Pancreas (tissue), 10 donors: ENCODE data around the gene MYL12A. TPM values are rescaled to one million over a fixed set of nuclear protein-coding genes. Genes with fewer than 3 reads are reported as not detected.

Source experiments
- ATAC-seq, 4 donors: fragments of 200-7000 bp; cut with Tn5 transposase; one replicate each; pipeline versions ENCODE4 v1.8.0 to v1.9.1; 2020; ENCODE audit warnings: mild to moderate bottlenecking in 4 of 4, moderate library complexity in 4 of 4
- DNase-seq, 6 donors: peaks; one replicate each; pipeline ENCODE4 v3.0.0-alpha.2; 2020
- FAIRE-seq: peaks from 2 replicates; lab custom pipeline; 2012; peaks lifted over from hg19 to GRCh38; lab: Jason Lieb, UNC
- H3K27ac ChIP-seq, 4 donors: fragments of 200-600 bp; sonication (generic); 1 replicate in 3 of 4; 2 replicates in 1 of 4; pipeline versions ENCODE4 v1.5.0 to v1.8.0; 2020
- H3K27me3 ChIP-seq, 4 donors: fragments of 200-600 bp; one replicate each; pipeline ENCODE4 v1.8.0; 2021
- H3K36me3 ChIP-seq, 3 donors: fragments of 200-600 bp; sonication (generic) in 1 of 3; one replicate each; pipeline versions ENCODE4 v1.5.0 to v1.8.0; 2020 to 2021
- H3K4me1 ChIP-seq, 3 donors: fragments of 200-600 bp; one replicate each; pipeline ENCODE4 v1.8.0; 2021
- H3K4me3 ChIP-seq, 4 donors: fragments of 200-600 bp; sonication (generic) in 2 of 4; one replicate each; pipeline versions ENCODE4 v1.5.0 to v1.8.0; 2020 to 2021
- H3K9me3 ChIP-seq, 4 donors: fragments of 200-600 bp; one replicate each; pipeline ENCODE4 v1.8.0; 2021
- WGBS, 2 donors: extraction: QIAGEN DNeasy Blood & Tissue Kit; methylation state at CpG; one replicate each; pipeline ENCODE4 v1.1.7; 2013; 5-methylcytosine and 5-hydroxymethylcytosine counted together
- intact Hi-C, 3 donors: fragments of 100-400 bp; cut with DNase I; formaldehyde crosslinking; loops; one replicate each; pipeline versions ENCODE4 v1.11.1 to v1.14.2; 2022
- polyA plus RNA-seq, 2 donors: library from polyadenylated mRNA; stranded (reverse); fragments of 200-250 nt; gene quantifications; one replicate each; pipeline ENCODE4 v1.2.3, GENCODE V29; 2013
- total RNA-seq, 6 donors: library from RNA; stranded (reverse); fragmentation: NEBNext Ultra II Directional in 4 of 6; extraction: Animal tissue kit (Norgen Biotek cat#: 25700) in 4 of 6; gene quantifications; one replicate each; pipeline versions ENCODE4 v1.2.1 to v1.2.4, GENCODE V29; 2021 to 2023
- TF ChIP-seq, protein P1 (sequence below), 4 donors: fragments of 200-600 bp; sonication (generic) in 3 of 4; IDR thresholded peaks; one replicate each; pipeline versions ENCODE4 v1.5.0 to v1.8.0; 2021; ENCODE audit warnings: antibody characterized with exemption in 4 of 4
- donor health status: healthy with polysubstance abuse.
- donor health status: DM: no; HTN: no; CAD: no; lungs with moderate emphysema.
- donor health status: DM: no; HTN: no; CAD: no.
- donor health status: control.
- donor health status: control.
- donor health status: Bipolar disorder and iron deficiency.
- donor health status: DM: yes; HTN: yes; CAD: no.
- donor health status: DM: no; HTN: no; CAD: no.
- donor health status: DM: no; HTN: no; CAD: no.
- donor health status: DM: yes; HTN: yes; CAD: no.

MYL12A gene
- total and polyA plus RNA-seq, 8 donors, result 89.6 to 203 (median 116) TPM

GRCh38 chr18:3233004-3233403 lies 14.6 kb upstream of the MYL12A start:
- no peak for ATAC-seq
- 82 to 94% methylated on average over 1 of the region's 1 CpG for WGBS, 2 donors
- Histone ChIP-seq H3K27me3 (no peaks in the 10 kb centered on the region), H3K36me3 (no peaks in the 10 kb centered on the region), H3K4me1 (peaks cover 10 to 30% (median 20%) of the 10 kb centered on the region in 3 donors), H3K4me3 (no peak overlapping the region), H3K9me3 (no peaks in the 10 kb centered on the region), H3K27ac (peak overlapping the region in 3 of 4 donors; percentile 8 to 75 (median 67))
- DNase-seq, result no peak
- TF ChIP-seq, protein P1, sequence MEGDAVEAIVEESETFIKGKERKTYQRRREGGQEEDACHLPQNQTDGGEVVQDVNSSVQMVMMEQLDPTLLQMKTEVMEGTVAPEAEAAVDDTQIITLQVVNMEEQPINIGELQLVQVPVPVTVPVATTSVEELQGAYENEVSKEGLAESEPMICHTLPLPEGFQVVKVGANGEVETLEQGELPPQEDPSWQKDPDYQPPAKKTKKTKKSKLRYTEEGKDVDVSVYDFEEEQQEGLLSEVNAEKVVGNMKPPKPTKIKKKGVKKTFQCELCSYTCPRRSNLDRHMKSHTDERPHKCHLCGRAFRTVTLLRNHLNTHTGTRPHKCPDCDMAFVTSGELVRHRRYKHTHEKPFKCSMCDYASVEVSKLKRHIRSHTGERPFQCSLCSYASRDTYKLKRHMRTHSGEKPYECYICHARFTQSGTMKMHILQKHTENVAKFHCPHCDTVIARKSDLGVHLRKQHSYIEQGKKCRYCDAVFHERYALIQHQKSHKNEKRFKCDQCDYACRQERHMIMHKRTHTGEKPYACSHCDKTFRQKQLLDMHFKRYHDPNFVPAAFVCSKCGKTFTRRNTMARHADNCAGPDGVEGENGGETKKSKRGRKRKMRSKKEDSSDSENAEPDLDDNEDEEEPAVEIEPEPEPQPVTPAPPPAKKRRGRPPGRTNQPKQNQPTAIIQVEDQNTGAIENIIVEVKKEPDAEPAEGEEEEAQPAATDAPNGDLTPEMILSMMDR (IDR thresholded peaks at IDR 0.05), result no peak
- intact Hi-C loops, result no loop called here
- FAIRE-seq, result no peak

DNA sequence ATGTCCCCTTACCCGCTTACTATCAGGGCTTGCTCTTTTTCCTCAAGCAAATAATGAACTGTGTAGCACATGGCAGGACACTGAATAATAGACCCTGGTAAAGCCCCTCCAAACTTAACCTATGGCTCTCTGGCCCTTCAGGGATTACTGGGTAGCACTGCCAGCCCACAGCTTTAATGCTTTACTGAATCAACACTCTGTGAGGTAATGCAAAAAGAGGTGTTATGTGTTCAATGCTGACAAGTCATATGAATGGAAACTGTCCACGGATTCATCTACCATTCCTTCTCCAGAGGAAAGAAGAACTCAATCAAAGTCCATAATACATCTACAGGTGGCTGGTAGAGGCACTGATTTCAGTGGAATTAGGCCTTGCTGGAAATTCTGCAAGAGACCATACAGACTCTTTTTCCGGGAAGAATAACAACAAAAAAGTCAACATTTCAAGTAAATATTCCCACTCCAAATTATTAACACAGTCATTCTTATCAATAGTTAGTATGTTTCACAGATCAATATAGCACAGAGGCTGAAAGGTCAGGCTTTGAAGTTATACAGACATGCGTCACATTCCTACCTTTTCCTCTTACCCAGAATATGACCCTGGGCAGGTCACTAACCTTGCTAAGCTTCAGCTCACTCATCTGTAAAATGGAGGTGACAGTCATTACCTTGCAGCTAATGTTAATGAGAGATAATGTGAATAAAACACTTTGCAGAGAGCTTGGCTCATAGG lies 14.0 kb upstream of the MYL12A start:
- ATAC-seq (peak; percentile 52 to 84 (median 84)), DNase-seq (no peak), FAIRE-seq (no peak)
- Histone ChIP-seq H3K4me1 (peaks cover 10 to 30% (median 20%) of the 10 kb centered on the region in 3 donors), H3K9me3 (no peaks in the 10 kb centered on the region), H3K27ac (peak overlapping the region in 3 of 4 donors; percentile 8 to 75 (median 67)), H3K27me3 (no peaks in the 10 kb centered on the region), H3K4me3 (no peak overlapping the region), H3K36me3 (no peaks in the 10 kb centered on the region)
- TF ChIP-seq, protein P1 (IDR thresholded peaks at IDR 0.05), result no peak
- intact Hi-C loops, result no loop called here
- 36 to 37% methylated on average over 4 of the region's 4 CpGs for WGBS, 2 donors

DNA sequence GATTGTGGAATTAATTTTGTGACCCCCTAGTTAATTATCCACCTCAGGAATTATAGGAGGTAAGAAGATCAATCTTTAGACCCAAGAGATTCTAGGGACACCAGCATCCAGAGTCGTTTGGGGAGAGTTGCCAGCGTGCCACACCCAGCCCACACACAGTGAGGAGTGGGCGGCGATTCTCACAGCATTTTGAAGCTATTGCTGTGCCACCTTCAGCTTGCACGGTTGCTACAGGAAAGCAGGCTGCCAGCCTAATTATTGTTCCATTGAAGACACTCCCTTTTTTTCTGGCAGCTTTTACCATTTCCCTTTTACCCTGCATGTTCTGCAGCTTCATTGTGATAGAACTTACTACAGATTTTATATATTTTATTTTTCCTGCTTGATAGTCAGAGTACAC lies 13.1 kb upstream of the MYL12A start:
- ATAC-seq, result peak in 3 of 4 donors; percentile 8 to 21 (median 21)
- intact Hi-C loops, result no loop called here
- Histone ChIP-seq H3K27ac (no peak overlapping the region), H3K4me1 (peaks cover 10 to 30% (median 20%) of the 10 kb centered on the region in 3 donors), H3K36me3 (no peaks in the 10 kb centered on the region), H3K27me3 (no peaks in the 10 kb centered on the region), H3K4me3 (no peak overlapping the region), H3K9me3 (no peaks in the 10 kb centered on the region)
- 54 to 56% methylated on average over 5 of the region's 5 CpGs for WGBS, 2 donors
- DNase-seq, result no peak
- no peak for FAIRE-seq
- TF ChIP-seq, protein P1 (IDR thresholded peaks at IDR 0.05), result no peak

DNA sequence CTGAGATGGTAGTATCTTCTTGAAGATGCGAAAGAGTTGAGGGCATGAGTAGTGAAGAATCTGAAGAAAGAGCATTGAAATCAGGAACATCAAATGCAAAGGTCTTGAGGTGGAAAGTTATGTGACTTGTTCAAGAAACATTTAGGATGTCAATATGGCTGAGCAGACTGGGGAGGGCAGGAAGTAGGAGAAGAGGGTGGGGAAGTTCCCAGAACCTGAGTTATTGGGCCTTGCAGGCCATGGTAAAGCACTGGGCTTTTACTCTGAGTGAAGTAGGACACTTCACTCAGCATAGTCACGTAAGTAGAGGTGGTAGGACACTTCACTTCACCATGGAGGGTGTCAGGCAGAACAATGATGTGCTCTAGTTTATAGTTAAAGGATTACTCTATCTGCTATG lies 11.8 kb upstream of the MYL12A start:
- Histone ChIP-seq H3K9me3 (no peaks in the 10 kb centered on the region), H3K4me1 (peaks cover 10 to 30% (median 20%) of the 10 kb centered on the region in 3 donors), H3K36me3 (no peaks in the 10 kb centered on the region), H3K27ac (no peak overlapping the region), H3K4me3 (no peak overlapping the region), H3K27me3 (no peaks in the 10 kb centered on the region)
- intact Hi-C loops, result no loop called here
- TF ChIP-seq, protein P1 (IDR thresholded peaks at IDR 0.05), result no peak
- 94 to 100% methylated on average over 2 of the region's 2 CpGs for WGBS, 2 donors
- ATAC-seq (no peak), FAIRE-seq (no peak), DNase-seq (no peak)

DNA sequence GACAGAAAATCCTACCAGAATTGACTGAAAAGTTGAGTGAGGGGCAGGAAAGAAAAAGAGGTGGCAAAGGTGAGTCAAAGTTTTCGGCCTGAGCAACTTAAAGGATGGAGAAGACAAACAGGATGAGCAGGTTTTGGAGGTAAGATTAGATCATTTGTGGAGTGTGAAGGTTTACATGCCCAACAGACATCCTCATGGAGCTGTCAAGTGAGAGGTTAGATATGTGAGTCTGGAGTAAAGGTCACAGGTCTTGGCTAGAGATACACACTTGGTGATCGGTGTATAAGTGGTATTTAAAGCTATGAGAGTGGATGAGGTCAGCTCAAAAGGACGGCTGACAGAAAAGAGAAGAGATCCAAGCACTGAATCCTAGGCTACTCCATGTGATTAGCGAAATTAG lies 11.1 kb upstream of the MYL12A start:
- Histone ChIP-seq H3K27ac (no peak overlapping the region), H3K4me1 (peaks cover 10 to 30% (median 20%) of the 10 kb centered on the region in 3 donors), H3K36me3 (no peaks in the 10 kb centered on the region), H3K9me3 (no peaks in the 10 kb centered on the region), H3K4me3 (no peak overlapping the region), H3K27me3 (no peaks in the 10 kb centered on the region)
- WGBS, 2 donors, result 56 to 61% methylated on average over 4 of the region's 4 CpGs
- DNase-seq (no peak), ATAC-seq (no peak), FAIRE-seq (no peak)
- TF ChIP-seq, protein P1 (IDR thresholded peaks at IDR 0.05), result no peak
- intact Hi-C loops, result no loop called here
